Activated CD4-positive, alpha-beta T cell treated with anti-CD3 and anti-CD28 coated beads, Interleukin-2, amount 50 U/mL, for 16 hours (primary cell): ENCODE data around the gene BRMS1.

ENCODE experiments used
- DNase-seq: peaks from one replicate; pipeline ENCODE4 v3.0.0-alpha.2; 2020

BRMS1 gene

DNA sequence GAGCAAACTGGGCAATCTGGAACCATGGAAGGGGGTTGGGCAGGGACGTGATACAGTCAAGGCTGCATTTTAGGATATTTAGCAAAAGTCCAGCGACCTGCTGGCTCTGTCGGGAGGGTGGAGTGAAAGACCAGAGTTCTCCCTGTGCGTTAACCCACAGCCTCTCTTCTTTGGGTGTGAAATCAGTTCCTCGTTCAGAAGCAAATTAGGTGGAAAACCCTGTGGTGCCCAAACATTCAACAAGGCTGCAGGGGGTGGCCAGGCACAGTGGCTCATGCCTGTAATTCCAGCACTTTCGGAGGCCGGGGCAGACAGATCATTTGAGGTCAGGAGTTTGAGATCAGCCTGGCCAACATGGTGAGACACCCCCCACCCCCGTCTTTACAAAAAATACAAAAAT lies 47.3 kb downstream of the BRMS1 start:
- no peak for DNase-seq

DNA sequence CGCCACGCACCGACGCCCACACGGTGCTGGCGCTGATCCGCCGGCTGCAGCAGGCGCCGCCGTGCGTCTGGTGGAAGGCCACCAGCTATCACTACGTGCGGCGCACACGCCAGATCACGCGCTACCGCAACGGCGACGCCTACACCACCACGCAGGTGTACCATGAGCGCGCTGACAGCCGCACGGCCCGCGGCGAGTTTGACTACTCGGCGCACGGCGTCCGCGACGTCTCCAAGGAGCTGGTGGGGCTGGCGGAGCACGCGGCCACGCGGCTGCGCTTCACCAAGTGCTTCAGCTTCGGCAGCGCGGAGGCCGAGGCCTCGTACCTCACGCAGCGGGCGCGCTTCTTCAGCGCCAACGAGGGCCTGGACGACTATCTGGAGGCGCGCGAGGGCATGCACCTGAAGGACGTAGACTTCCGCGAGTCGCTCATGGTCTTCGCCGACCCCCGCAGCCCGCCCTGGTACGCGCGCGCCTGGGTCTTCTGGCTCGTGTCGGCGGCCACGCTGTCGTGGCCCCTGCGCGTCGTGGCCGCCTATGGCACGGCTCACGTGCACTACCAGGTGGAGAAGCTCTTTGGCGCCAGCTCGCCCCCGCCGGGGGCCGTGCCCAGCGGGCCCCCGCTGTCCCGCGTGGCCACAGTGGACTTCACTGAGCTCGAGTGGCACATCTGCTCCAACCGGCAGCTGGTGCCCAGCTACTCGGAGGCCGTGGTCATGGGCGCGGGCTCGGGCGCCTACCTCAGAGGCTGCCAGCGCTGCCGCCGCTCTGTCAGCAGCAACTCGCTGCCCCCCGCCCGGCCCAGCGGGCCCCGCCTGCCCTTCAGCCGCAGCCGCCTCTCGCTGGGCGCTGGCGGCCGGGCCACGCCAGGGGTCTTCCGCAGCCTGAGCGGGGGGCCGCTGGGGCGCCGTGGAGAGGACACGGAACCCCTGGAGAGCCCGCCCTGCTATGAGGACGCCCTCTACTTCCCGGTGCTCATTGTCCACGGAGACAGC lies 50.0 kb downstream of the BRMS1 start:
- DNase-seq: no peak

DNA sequence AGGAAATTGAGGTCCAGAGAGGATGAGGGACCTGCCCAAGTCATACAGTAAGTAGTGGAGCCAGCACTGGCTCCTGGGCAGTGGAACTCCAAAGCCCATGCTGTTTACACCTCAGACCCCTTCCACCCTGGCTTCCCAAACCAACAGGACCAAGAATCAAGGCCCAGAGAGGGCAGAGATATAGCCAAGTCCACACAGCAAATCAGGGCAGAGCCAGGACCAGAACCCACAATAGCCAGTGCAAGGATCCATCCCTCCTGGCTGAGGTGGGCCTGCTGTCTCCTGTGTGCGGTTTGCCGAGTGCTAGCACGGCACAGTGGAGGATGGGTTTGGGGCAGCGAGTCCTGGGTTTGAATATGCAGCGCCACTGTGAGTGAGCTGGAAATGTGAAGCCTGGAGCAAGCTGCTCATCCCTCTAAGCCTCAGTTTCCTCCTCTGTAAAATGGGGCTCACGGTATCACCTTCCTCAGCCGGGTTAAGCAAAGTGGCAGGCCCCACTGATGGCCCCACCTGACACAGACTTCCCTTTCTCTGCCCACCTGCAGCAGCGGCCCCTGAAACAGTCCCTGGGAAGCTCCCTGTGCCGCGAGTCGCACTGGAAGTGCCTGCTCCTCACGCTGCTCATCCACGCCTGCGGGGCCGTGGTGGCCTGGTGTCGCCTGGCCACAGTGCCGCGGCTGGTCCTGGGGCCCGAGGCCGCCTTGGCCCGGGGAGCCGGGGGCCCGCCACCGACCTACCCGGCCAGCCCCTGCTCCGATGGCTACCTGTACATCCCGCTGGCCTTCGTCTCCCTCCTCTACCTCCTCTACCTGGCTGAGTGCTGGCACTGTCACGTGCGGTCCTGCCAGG lies 50.9 kb downstream of the BRMS1 start:
- DNase-seq: no peak

DNA sequence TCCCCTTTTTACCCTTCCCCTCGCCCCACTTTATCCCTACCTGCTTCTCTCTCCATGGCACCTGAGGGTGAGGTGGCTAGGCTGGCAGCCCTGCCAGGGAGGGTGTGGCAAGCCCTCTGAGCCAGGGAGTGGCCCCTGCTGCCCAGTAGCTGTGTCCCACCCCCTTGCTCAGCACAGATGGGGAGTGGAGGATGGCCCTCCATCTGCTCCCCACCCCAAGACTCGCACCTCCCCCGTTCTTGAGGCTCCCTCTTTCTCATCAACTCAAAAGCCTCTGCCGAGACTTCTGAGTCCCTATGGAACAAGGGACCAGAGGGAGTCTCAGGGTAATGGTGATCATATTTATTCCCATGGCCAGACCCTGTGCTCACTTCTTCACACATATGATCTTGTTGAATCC lies 51.6 kb downstream of the BRMS1 start:
- DNase-seq: no peak

DNA sequence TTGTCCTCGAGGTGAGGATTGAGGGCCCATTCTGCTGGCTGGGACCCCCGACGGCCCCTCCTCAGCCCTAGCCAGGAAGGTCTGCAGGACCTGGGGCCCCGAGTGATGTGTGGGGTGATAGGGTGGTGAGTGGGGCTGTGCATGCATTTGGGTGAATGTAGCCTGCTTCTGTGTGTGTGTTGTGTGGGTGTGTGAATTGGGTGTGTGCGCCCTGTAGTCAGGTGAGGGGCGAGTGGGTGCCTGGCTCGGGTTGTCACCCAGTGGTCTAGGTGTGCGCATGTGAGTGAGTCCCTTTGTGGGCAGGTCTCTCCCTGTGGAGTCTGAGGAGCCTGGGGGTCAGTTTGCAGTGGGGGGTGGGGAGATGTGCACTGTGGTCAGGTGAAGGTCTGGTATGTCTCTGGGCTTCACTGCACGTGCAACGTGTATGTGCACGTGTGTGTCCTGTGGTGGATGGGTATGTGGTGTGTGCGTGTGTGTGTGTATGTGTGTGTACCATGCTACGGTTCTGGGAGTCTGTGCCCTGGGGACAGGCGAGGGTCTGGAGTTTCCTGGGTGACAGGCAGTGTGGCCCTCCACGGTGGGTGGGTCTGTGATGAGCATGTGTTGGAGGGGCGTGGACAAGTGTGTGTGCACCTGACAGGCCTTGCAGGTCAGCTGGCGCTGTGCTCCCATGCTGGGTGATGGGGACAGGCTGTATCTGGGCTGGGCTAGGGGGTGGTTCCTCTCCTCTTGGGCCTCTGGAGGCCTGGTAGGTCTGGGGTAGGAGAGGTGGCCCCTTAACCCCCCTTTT lies 52.2 kb downstream of the BRMS1 start:
- DNase-seq: no peak

DNA sequence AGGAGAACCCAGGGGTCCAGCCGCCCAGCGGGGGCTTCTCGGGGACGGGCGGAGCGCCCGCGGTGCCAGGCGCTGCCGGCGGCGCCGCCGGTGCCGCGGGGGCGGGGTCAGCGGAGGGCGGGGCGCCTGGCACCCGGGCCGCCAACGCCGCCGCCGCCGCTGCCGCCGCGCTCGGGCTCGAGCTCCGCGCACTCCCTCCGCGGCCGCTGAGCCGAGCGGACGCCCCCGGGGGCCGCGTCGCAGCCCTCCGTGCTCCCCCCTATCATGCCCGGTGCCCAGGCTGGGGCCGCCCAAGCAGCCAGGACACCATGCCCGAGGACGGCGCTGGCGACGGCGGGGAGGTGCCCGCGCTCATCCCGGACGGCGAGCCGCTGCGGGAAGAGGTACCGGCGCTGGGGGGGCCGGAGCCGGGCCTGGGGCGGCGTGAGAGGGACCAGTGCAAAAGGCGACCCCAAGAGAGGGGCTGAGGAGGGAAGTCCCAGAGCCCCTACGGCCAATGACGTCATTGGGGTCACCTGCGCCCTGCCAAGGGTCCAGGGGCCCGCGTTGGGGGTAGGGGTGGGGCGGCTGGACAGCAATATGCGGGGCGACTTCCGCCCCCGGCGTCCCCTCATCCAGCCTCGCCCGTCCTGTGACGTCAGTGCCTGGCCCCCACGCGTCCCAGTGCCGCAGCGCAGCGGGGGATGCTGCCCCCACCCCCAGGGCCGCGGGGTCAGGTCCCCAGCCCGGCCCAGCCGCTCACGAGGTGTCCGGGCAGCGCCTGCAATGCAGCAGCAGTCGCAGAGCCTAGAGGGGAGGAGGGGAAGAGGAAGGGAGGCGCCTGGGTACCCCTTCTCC lies 53.0 kb downstream of the BRMS1 start, which contains the start of gene TMEM151A:
Gene TMEM151A, plus strand, starts transcription at position 189 of the 837 bp plus-strand sequence. Its CDS starts 120 bp downstream, at position 309.
- DNase-seq: no peak

DNA sequence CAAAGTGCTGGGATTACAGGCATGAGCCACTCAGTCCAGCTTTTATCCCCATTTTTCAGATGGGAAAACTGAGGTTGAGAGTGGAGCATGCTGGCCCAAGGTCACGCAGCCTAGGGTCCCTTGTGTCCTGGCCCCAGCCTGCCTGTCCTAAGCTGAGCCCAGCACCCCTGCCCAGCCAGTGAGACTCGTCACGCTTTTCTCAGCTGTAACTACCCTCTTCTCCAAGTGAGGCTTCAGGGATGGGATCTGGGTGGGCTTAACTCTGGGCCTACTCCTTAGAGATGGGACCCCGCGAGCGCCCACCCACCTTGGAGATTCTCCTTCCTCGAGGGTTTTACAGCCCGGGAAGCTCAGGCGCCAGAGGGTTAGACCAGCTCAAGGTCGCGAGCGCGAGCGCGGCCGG lies 53.6 kb downstream of the BRMS1 start:
- no peak for DNase-seq

DNA sequence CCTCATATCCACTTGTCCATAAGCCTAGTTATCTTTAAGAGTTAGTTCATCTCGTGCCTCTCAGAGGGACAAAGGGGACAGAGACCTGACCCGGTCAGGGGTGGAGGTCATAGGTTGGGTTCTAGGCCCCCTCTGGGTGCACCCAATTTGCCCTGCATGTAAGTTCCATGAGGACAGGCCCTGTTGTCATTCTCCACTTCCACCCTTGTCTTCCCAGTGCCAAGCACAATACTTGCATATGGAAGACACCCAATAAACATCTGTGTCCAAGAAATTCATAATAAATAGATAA lies 54.6 kb downstream of the BRMS1 start:
- DNase-seq: no peak

DNA sequence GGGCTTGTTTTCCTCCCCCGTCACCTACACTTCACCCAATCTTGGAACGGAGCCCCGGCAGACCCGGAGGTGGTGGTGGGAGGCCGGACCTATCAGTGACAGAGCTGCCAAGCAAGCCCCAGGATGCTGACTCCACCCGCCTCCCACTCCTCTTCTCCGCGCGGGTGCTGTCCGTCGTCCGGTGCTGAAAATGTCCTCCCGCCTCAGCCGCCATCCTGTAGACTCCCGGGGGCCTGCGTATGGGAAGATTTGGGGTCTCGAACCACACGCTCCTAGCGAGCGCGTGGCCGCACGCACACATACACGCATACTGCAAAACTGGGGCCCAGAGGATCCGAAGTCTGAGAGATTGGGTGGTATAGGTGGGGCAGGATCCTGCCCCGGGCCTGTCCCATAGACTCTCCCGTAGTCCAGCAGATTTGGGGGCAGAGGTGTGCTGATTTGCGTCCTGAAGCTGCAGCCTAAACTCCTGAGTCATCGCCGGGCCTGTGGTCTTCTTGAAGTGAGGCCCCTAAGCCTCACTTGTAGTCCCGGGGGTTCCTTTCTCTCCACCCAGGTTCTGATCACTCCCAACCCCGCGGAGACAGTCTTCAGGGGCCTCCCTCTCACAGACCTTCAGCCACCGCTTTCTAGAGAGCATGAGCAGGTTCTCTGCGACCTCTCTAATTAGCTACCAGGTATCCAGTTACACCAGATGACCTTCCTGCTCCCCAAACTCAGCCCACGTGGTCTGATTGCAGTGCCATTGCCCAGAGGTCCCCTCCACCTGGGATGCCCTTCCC lies 55.2 kb downstream of the BRMS1 start:
- DNase-seq: peak; percentile 81

DNA sequence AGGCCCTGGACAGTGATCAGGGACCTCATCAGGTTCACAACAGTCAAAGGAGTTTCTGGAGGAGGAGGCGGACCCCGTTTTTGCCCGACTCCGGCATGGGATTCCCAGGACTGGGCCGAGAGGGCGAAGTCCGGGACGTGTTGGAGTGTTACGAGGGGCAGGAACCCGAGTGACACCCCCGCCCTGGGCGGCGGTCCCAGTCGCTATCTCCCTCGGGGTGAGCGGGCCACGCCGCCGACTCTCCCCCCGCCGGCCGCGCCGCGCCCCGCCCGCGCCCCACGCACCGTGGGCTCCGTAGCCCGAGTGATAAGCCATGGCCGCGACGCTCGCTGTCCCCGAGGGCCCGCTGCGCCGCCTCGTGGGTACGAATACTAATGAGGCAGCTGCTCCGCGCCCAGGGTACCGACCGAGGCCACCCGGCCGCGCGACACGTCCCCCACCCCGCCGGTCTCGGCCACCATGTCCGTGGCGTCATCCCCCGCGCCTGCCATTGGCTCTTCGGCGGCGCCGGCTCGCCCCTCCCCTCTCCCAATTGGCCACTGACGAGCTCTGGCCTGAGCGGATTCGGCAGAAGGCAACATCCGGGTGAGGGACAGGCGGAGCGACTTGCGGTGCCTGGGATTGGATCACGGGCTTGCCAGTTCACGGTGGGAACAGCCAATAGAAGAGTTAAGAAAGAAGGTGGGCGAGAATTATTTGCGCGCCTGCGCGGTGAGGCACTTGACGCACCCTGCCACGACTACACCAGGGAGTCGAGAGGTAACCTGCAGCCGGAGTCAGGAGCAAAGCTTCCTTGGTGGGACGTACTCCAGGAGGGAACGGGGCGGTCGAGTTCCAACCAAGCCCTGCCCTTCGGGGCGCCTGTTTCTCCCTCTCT lies 56.0 kb downstream of the BRMS1 start, which contains the start of gene YIF1A:
Gene YIF1A, minus strand, starts transcription at position 473 of the 877 bp plus-strand sequence. Its CDS starts 158 bp downstream, at position 315.
- DNase-seq: peak; percentile 100

DNA sequence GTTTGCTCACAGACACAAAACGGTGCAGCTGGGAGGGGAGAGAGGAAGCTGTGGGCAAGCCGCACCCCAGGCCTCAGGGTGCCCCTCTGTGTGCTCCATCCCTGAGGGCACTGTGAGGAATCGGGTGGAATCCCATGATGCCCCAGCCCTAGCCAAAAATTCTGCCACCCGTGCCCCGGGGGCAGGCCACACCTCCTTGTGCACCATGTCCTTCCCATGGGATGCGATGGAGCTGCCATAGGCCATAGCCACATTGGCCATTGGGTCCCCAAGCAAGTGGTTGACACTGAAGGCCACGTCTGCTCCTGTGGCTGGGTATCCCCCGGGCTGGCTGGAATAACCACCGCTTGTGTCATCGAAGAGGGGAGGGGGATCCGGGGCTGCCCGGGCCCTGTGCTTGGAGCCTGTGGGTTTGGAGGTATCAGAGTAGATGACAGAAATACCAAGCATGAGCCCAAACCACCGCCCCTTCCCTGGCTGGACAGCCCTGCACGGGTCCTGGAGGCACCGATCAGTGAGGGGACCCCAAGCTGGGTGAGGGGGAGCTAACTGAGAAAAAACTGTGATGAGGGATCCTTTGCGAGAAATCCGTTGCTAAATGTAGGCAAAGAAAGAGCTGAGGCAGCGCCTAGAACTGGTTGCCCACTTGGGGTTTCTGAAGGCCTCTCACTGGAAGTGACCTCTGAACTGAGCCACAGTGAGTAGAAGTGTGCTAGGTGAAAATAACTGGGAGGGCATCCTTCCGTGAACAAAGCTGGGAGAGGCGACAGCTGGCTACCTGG lies 56.8 kb downstream of the BRMS1 start:
- DNase-seq: no peak
